Urinary bladder (tissue), 4 donors: ENCODE data around the gene ABCC9. TPM values are rescaled to one million over a fixed set of nuclear protein-coding genes. Genes with fewer than 3 reads are reported as not detected.
"Not testable (repeated sequence)": the region's sequence is repeated elsewhere in the genome, so short reads cannot be mapped to it uniquely, and the experiment has no call there.

Experiments used
- DNase-seq: peaks from one replicate; pipeline ENCODE4 v3.0.0-alpha.2; 2015; ENCODE audit errors: extremely low spot score
- H3K27ac ChIP-seq: one replicate; pipeline ENCODE4 v1.5.1; 2013; ENCODE audit warnings: low read depth, mild to moderate bottlenecking, moderate library complexity
- H3K36me3 ChIP-seq: one replicate; pipeline ENCODE4 v1.6.1; 2013; ENCODE audit warnings: mild to moderate bottlenecking, moderate library complexity; ENCODE audit not compliant: insufficient read depth
- H3K4me1 ChIP-seq: one replicate; pipeline ENCODE4 v1.6.1; 2013; ENCODE audit warnings: mild to moderate bottlenecking, moderate library complexity; ENCODE audit not compliant: insufficient read depth
- H3K4me3 ChIP-seq: one replicate; pipeline ENCODE4 v1.5.1; 2013; ENCODE audit warnings: low read depth, low read length
- WGBS: extraction: QIAGEN DNeasy Blood & Tissue Kit; methylation state at CpG from one replicate; pipeline ENCODE4 v1.1.7; 2013; 5-methylcytosine and 5-hydroxymethylcytosine counted together
- polyA plus RNA-seq: library from polyadenylated mRNA; stranded (reverse); fragments of 200-250 nt; gene quantifications from one replicate; pipeline ENCODE4 v1.2.3, GENCODE V29; 2013
- total RNA-seq: library from RNA; depleted of rRNA; stranded (reverse); fragments of >200 nt; gene quantifications from one replicate; pipeline ENCODE4 v1.2.3, GENCODE V29; 2014
- donor health status: healthy with polysubstance abuse.
- donor health status: healthy.

The ABCC9 gene
- total and polyA plus RNA-seq, 2 donors = 14.3 to 75.2 TPM

DNA sequence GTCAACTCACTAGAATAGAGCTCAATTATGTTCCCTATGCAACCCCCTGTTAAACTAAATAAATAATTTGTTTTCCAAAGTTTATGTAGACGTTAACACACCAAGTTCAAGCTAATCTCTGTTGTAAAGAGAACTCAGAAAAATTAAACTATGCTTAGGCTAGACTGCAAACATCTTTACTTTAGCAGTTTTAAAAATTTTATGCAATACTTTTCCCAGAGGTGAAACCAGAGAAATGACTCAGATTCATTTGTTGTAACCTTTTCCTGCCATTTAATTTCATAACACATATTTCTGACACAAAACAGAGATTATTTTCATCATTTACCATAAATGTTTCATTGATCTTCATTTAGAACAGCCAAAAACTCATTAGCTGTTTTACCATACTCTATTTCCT lies 27.4 kb downstream of the ABCC9 start:
- WGBS = 72% methylated on average over 1 of the region's 1 CpG
- no peak for DNase-seq
- H3K4me1 ChIP-seq = no peaks in the 10 kb centered on the region
- H3K36me3 ChIP-seq = no peaks in the 10 kb centered on the region
- no peak overlapping the region for H3K27ac ChIP-seq
- H3K4me3 ChIP-seq = no peak overlapping the region

DNA sequence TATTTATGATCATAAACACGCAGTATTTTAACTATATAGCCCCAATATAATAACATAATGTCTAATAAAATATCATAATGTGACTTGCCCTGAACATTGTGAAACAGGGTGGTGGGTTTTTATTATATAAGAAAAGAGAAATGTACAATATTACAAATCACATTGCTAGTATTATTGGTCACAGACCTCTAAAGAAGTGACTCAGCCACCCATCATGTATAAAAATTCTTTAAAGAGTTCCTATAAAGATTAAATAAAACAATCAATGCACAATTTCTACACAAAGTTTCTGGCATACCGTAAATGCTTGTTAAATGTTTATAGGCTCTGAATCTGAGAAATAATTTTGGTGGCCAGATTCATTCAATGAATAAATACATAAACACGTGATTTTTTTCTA lies 28.9 kb downstream of the ABCC9 start:
- H3K4me3 ChIP-seq = no peak overlapping the region
- DNase-seq = no peak
- H3K27ac ChIP-seq = no peak overlapping the region
- 72% methylated on average over 3 of the region's 3 CpGs for whole genome bisulfite sequencing
- no peaks in the 10 kb centered on the region for H3K4me1 ChIP-seq
- no peaks in the 10 kb centered on the region for H3K36me3 ChIP-seq

DNA sequence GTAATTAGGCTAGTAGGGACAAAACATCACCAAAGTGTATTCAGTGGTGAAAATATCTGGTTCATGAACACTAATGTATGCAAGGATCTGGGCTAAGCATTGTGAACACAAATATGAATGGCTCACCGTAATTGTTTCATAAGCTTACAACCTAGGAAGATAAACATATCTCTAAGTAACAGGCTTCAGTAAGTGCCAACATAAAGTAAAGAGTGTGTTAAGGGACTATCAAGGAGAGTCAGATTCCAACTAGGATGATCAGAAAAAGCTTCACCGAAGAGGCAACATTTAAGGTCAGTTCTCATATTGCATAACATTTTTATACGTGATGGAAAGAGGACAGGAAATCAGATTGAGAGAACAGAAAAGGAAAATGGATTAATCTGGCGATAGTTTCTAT lies 29.4 kb downstream of the ABCC9 start:
- Histone ChIP-seq H3K27ac (no peak overlapping the region), H3K36me3 (no peaks in the 10 kb centered on the region), H3K4me3 (no peak overlapping the region), H3K4me1 (no peaks in the 10 kb centered on the region)
- DNase-seq = no peak
- WGBS = 76% methylated on average over 4 of the region's 4 CpGs

DNA sequence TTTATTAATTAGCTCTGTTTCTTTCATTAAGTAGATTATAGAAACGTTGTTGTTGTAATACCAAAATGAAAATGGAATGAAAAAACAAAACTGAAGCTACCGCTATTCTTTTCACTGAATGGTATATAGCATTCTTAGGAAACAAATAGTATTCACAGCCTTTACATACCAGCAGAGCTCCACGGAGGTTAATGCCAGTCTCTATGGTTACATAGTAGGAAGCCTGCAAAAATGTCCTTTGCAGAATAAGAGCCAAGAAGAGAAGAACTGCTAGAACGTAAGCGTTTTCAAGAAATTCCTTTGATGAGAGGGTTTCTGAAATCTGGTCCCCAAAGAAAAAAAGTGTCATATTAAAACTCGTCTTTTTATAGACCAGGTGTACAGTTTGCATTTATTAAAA lies 30.6 kb downstream of the ABCC9 start:
- Histone ChIP-seq H3K4me3 (no peak overlapping the region), H3K36me3 (no peaks in the 10 kb centered on the region), H3K27ac (no peak overlapping the region), H3K4me1 (no peaks in the 10 kb centered on the region)
- WGBS = 69% methylated on average over 6 of the region's 6 CpGs
- DNase-seq = no peak

DNA sequence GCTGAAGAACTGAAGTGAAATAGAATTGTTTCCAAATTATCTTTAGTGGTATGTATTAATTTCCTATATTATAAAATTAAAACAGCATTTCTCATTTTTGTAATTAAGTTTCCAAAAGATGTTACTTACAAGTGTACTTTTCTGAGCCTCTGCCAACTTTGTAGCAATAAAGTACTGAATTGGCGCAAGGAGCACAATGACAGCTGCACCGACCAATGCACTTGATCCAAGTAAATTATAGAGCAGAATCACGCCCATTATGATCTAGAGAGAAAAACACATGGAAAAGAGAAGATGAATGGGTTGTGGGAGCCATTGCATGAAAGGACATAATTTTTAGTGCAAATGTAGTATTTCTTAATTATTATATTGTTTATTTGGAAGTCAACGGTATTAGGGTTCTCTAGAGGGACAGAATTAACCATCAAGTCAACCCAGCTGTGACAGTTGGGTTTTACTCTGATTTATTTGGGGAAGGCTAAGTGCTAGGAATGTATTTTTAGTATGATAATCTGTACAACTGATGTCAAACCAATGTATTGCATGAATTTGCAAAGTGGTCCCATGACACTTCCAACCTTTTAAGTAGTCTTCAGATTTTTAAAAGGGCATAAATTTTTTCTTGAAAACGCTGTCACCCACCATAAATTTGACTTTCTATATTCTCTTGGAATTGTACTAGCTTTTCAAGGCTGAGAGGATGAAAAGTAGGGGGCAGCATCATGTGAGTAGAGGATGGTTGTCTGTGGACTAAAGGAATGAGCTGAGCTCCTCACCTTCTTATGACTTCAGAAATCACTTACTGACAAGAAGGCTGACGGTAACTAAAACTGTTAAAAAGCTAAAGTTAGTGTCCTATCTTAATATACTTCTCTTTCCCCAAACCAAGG lies 33.0 kb downstream of the ABCC9 start:
- no peak overlapping the region for H3K27ac ChIP-seq
- no peak overlapping the region for H3K4me3 ChIP-seq
- DNase-seq = no peak
- H3K4me1 ChIP-seq = no peaks in the 10 kb centered on the region
- H3K36me3 ChIP-seq = no peaks in the 10 kb centered on the region
- 91% methylated on average over 6 of the region's 6 CpGs for WGBS

DNA sequence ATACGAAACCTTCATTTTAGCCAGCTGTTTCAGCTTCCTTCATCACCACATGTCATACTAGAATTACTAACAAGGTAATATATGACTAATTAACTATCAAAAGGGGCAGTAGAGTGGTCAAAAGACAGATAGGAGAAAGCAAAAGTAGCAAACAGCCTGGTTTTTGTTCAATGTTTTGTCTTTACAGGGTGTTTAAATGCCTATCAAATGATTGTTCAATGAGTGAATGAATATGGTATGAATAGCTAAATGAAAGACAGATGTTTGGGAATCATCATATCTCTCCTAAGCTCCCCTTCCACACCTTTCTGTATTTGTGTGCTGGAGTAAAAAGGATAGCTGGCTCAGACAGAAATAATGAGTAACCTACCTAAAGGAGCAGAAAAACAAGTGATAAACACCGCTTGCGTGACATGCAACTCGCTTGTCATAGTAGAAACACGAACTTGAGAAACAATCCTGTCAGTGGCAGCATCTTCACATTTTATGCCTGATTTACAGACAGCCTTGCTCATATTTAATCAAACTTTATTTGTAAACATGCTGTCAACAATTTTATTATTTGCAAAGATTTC lies 34.2 kb downstream of the ABCC9 start:
- WGBS = 80% methylated on average over 5 of the region's 5 CpGs
- H3K27ac ChIP-seq = no peak overlapping the region
- no peaks in the 10 kb centered on the region for H3K36me3 ChIP-seq
- H3K4me1 ChIP-seq = no peaks in the 10 kb centered on the region
- DNase-seq = no peak
- no peak overlapping the region for H3K4me3 ChIP-seq

DNA sequence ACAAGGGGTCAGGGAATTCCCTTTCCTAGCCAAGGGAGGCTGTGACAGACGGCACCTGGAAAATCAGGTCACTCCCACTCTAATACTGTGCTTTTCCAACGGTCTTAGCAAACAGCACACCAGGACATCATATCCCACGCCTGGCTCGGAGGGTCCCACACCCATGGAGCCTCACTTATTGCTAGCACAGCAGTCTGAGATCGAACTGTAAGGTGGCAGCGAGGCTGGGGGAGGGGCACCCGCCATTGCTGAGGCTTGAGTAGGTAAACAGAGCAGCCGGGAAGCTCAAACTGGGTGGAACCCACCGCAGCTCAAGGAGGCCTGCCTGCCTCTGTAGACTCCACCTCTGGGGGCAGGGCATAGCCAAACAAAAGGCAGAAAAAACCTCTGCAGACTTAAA lies 41.7 kb downstream of the ABCC9 start:
- WGBS = 83% methylated on average over 9 of the region's 9 CpGs
- H3K4me3 ChIP-seq, H3K27ac ChIP-seq, DNase-seq, H3K36me3 ChIP-seq, H3K4me1 ChIP-seq: not testable (repeated sequence)

DNA sequence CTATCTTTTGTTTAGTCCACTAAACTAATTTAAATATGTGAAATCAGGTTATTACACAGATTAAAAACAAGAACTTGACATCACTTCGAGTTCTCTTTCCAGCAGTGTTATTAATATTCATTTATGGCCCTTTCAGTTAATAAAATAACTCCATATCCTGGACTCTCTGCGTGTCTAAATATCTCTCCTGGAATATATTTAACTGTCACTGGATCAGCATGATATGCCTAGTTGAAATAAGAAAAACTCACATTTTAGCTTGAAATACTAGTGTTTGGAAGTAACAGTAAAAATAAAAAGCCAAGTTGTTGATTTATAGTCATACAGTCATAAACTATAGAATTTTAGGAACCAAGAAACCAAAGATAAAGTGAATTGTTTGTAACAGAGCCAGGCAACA lies 45.6 kb downstream of the ABCC9 start:
- no peaks in the 10 kb centered on the region for H3K36me3 ChIP-seq
- no peak overlapping the region for H3K4me3 ChIP-seq
- no peak for DNase-seq
- H3K27ac ChIP-seq = no peak overlapping the region
- 47% methylated on average over 2 of the region's 2 CpGs for WGBS
- H3K4me1 ChIP-seq = no peaks in the 10 kb centered on the region

DNA sequence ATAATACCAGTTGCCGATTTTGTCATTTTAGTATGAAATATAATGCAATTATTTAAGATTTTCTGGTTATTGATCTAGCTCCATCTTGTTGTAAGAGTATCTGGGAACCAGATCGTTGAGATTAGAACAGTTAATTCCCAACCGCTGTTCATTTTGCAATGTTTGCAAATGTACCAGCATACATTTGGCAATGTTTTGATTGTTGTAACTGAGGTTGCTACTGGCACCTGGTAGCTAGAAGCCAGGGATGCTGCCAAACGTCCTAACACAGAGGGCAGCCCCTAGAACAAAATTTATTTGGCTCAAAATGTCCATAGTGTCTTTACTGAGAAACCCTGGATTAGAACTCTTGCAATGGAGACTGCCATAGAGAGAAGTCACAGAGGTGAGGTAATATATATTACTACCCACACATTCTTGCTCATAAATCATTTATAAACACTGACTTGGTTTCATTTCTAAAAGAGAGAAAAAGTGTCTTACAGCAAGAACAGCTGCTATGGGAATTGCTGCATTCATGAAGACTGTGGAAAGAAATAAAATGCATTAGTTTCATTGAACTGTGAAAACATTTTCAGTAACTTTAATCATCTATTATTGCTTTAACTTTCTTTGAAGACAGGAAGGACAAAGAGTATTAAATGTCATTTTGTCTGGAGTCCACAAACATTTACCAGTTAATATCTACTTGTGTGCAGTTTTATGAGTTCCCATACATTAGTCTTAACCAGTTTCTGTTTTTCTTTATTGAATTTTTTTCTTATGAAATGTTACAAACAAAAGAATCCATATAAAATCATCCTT lies 46.2 kb downstream of the ABCC9 start:
- H3K27ac ChIP-seq = no peak overlapping the region

DNA sequence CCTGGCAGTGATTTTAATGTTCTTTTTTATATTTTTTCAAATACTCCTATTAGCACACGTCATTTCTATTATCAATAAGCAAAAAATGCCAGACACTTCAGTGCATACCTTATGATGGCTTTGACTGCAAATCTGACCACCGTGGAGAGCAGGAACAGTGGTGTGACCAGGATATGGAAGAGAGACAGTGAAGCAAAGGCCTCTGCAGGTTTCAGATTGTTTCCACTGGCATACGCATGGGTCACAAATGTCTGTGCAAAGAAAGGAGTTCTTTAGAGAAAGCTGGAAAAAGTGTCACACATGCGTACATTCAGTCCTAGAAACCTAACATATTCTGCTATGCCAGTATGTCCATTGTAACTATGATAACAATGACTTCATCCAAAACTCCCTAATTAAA lies 47.3 kb downstream of the ABCC9 start:
- DNase-seq = no peak
- no peaks in the 10 kb centered on the region for H3K4me1 ChIP-seq
- 94% methylated on average over 4 of the region's 4 CpGs for WGBS
- no peak overlapping the region for H3K27ac ChIP-seq
- H3K4me3 ChIP-seq = no peak overlapping the region
- H3K36me3 ChIP-seq = no peaks in the 10 kb centered on the region

More for the DNA sequence above, 46.2 kb downstream of the ABCC9 start:
- 59% methylated on average over 4 of the region's 4 CpGs for WGBS
- Histone ChIP-seq H3K4me3 (no peak overlapping the region), H3K4me1 (no peaks in the 10 kb centered on the region), H3K36me3 (no peaks in the 10 kb centered on the region)
- DNase-seq = no peak

DNA sequence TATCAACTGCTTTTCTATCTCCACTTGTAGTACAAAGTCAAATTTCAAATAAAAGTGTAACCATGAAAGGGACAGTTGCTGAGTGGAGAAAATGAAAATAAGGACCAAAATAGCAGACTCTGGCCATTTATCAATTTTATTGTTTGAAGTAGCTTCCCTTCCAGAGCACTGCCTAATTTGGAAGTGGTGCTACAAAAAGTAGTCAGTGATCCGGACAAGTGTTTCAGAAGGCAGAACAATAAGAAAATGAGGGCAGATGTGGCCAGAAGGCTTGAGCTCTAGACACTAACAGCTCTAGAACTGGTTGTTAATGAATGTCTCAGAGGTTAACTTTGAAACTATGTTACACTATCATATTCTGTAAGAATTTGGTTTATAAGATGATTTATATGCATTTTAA lies 48.9 kb downstream of the ABCC9 start:
- Histone ChIP-seq H3K27ac (no peak overlapping the region), H3K36me3 (no peaks in the 10 kb centered on the region), H3K4me1 (no peaks in the 10 kb centered on the region), H3K4me3 (no peak overlapping the region)
- no peak for DNase-seq
- WGBS = 11% methylated on average over 1 of the region's 1 CpG

DNA sequence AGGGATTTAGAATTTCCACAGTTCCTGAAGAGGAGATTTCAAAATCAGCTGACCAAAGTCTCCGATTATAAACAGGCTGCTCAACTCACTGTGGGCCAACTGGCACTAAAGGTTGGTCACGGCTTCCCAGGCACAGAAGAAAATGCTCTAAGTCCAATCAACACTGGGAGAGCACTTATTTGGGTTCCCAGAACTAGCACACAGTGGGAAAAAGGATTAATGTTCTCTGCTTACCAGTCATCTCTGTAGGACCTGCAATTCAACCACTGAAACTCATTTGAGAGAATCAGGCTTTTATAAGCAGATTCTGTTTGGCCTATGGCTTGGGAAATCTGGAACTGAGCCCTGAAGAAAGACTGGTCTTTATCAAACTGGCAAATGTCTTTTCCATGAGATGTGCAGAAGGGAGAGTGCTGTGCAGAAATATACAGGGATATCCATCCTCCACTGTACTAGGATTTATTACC lies 49.4 kb downstream of the ABCC9 start:
- DNase-seq = no peak
- Histone ChIP-seq H3K4me3 (no peak overlapping the region), H3K36me3 (no peaks in the 10 kb centered on the region), H3K27ac (no peak overlapping the region), H3K4me1 (no peaks in the 10 kb centered on the region)
- 31% methylated on average over 2 of the region's 2 CpGs for WGBS

DNA sequence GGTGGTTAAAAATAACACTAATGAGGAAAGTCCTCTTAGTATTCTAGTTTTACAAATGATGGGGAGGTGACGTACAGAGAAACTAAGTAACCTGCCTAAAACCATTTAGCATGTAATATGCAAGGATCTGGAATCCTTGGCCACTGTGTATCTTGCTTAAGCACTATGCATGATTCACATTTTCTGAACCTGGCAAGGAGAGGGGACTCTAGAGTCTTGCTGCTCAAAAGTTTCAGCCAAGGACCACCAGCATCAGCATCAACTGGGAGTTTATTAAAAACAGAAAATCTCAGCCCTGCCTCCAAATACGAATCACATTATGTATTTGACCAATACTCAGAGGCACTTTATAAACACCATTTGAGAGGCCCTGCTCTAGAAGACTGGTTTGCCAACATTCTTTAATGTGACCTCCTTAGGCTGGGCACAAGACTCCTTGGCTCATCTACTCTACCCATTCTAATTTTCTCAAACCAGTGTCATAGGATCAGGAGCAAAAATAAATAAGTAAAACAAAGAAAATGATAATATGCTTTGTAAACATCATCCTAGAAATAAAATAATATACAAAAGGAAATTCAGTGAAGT lies 52.9 kb downstream of the ABCC9 start:
- 62% methylated on average over 2 of the region's 2 CpGs for WGBS
- no peak for DNase-seq
- no peak overlapping the region for H3K27ac ChIP-seq
- H3K4me1 ChIP-seq = no peaks in the 10 kb centered on the region
- H3K4me3 ChIP-seq = no peak overlapping the region
- no peaks in the 10 kb centered on the region for H3K36me3 ChIP-seq
